Measurements from ENCODE around the gene GOLGA1.
A peak's percentile ranks its signal among the peaks of the same experiment; 100 is the strongest.
"Not testable (repeated sequence)": the region's sequence is repeated elsewhere in the genome, so short reads cannot be mapped to it uniquely, and the experiment has no call there.

GOLGA1 gene

GRCh38 chr9:124855944-124856765 is 84.7 kb downstream of the GOLGA1 start:
- DNase-seq: peak; percentile 47

- DNase-seq: no peak
Measured at GRCh38 chr9:124855566-124855943, 85.3 kb downstream of the GOLGA1 start.

DNA sequence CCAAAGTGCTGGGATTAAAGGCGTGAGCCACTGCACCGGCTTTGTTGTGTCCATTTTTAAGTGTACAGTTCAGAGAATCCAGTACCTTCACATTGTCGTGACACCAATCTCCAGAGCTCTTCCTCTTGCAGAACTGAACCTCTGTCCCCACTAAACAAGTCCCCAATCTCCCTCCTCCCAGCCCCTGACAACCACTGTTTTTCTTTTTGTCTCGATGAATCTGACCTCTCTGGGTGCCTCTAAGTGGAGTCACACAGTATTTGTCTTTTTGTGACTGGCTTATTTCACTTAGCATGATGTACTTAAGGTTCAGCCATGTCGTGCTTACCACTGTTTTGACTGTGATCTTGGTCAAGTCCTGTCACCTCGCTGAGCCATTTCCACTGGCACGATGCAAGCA is 86.1 kb downstream of the GOLGA1 start:
- DNase-seq: no peak

GRCh38 chr9:124854161-124854560 is 86.7 kb downstream of the GOLGA1 start:
- no peak for DNase-seq

- DNase-seq: no peak
Measured at GRCh38 chr9:124853605-124854143, 87.2 kb downstream of the GOLGA1 start.

DNA sequence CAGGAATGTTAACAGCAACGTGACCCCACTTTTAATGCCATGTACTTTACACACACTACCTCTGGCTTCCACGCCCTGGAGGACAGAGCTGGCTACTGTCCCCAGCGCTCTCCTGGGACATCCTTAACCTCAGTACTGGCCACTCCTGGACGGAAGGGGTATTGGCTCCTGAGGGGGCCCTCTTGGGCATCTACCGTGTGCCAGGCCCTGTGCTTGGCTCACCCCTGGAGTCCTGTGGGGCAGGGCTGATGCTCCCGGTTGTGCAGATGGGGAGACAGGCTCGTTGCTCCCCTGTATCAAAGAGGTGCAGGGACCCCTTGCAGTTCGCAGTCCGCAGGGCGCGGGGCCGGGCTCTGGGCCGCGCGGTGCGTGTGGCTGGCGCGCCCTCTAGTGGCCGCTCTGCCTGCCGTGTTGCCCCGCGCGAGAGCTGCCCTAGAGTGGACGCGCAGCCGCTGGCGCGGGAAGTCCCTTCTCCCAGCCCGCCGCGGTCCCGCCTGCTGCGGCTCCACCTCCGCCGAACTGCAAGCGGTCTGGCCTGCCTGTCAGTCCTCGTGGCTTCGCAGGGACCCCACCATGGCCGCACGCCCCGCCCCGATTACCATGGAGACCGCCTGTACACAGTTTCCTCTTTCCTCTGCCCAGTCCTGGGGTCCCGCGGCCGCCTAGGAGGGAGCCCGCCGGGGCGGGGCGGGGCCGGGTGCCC is 87.9 kb downstream of the GOLGA1 start, which contains the start of gene WDR38:
Gene WDR38 (plus strand): TSS at position 632 of the 703 bp plus-strand sequence. CDS start 72 bp downstream, outside the sequence.
- peak; percentile 84 for DNase-seq

DNA sequence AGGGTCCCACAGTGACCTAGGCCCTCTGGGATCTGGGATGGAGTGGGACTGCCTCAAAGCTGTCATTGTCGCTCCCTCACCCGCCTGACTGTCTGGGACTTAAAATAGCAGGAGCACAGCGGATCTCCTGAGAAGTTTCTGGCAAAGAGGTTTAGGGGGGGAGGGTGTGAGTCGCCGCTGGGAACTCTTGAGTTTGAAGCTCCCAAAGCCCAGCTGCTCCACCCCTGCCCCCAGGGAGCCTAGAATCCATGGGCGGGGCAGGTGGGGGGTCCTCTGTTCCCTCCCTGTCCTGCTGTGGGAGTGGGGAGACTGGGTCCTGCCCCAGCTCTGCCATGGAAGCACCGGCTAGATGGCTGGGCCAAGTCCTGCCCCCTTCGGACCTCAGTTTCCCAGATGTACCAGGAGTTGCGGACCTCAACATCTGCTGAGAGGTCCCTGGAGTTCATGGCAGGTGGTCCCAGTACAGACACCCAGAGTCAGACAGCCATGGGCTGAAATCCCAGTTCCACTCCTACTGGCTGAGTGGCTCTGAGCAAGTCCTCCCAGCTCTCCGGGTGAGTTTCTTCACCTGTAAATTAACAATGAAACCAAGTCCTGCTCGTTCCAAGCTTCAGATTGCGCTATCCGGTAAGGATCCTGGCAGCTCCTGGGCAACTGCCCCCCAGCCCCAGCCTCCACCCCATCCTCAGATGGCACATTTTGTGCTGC is 88.6 kb downstream of the GOLGA1 start:
- no peak for DNase-seq

- no peak for DNase-seq
Measured at GRCh38 chr9:124849801-124850200, 91.1 kb downstream of the GOLGA1 start.

DNA sequence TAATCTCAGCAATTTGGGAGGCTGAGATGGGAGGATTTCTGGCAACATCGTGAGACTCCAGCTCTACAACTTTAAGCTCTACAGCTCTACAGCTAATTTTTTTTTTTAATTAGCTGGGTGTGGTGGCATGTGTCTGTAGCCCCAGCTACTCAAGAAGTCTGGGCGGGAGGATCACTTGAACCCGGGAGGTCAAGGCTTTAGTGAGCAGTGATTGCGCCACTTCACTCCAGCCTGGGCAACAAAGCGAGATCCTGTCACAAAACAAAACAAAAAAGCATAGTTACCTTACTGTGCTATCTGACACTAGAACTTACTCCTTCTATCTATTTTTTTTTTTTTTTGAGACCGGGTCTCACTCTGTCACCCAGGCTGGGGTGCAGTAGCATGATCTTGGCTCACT is 93.9 kb downstream of the GOLGA1 start:
- no peak for DNase-seq

GRCh38 chr9:124846467-124846866 is 94.4 kb downstream of the GOLGA1 start:
- DNase-seq: not testable (repeated sequence)

DNA sequence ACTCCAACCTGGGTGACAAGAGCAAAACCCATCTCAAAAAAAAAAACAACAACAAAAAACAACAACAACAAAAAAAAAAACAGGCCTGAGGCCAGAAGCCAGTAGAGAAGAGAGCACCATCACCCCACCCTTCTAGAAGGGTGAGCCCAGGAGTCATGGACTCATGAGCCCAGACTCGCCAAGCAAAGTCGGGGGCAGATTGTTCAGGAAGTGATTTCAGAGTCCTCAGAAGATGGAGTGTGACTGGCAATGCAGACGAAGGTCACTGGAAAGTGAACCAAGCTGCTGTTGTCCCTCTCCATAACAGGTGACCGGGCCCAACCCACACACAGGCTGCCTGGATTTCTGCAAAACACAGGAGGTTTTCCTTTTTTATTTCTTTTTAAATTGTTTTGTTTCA is 96.6 kb downstream of the GOLGA1 start:
- no peak for DNase-seq

DNA sequence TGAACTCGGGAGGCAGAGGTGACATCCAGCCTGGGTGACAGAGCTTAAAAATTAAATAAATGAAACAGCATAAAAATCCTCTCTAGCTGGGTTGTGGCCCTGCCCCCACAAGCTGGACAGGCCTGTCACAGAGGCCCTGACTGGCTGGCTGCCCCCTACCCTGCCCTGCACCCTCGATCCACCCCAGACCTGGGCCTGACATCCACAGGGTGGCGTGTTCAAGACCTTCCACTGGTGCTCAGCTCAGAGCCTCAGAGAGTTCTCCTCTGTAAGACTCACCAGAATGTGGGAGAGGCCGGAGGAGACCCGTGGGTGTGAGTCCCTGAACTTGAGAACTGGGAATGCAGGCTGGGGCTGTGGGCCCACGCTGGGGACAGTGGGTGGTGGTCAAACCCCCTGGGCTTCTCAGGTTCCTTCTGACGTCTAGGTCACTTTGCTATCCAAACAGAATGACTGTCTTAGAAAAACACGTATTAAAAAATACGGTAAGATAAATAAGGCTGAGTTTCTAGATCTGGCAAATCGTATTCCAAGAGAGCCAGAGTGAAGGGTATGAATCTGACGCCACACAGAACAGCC is 97.3 kb downstream of the GOLGA1 start:
- no peak for DNase-seq

DNA sequence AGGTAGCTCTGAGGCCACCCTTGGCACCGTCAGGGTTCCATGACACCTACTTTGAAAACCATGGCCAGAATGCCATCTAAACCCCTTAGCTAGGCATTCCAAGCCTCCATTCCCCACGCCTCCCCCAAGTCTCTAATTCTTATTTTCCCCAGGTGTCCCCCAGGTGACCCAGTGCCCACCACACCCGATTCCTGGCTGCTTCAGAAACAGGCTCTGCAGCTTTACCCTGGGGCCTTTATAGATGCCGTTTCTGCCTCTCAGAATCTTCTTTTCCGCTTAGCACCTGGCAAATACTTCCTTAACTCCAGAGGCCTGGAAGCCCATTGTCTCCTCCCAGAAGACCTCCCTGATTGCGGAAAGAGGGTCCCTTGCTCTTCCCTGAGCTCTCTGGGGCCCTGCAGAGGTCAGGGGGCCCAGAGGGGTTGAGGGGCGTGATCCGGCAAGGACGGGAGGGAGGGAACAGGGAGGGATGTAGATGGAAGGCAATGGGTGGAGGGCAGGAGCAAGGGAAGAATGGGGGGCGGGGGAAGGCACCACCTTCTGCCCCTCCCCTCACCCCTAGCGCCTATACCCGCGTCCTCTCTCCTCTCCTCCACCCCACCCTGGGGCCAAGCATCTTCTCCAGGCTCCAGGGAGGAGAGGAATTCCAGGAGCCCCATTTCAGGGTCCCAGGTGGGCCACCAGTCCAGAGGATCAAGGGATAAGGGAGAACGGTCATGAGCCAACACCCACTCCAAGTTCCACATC is 99.6 kb downstream of the GOLGA1 start:
- no peak for DNase-seq

- no peak for DNase-seq
Measured at GRCh38 chr9:124840300-124840833, 100.5 kb downstream of the GOLGA1 start.

GRCh38 chr9:124839612-124840299 is 101.1 kb downstream of the GOLGA1 start:
- DNase-seq: no peak

DNA sequence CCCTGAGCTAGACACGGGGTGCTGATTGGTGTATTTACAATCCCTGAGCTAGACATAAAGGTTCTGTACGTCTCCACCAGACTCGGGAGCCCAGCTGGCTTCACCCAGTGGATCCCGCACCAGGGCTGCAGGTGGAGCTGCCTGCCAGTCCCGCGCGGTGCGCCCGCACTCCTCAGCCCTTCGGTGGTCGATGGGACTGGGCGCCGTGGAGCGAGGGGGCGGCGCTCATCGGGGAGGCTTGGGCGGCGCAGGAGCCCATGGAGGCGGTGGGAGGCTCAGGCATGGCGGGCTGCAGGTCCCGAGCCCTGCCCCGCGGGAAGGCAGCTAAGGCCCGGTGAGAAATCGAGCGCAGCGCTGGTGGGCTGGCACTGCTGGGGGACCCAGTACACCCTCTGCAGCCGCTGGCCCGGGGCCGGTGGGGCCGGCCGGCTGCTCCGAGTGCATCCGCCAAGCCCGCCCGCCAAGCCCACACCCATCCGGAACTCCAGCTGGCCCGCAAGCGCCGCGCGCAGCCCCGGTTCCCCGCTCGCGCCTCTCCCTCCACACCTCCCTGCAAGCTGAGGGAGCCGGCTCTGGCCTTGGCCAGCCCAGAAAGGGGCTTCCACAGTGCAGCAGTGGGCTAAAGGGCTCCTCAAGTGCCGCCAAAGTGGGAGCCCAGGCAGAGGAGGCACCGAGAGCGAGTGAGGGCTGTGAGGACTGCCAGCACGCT is 102.2 kb downstream of the GOLGA1 start:
- DNase-seq: not testable (repeated sequence)

DNA sequence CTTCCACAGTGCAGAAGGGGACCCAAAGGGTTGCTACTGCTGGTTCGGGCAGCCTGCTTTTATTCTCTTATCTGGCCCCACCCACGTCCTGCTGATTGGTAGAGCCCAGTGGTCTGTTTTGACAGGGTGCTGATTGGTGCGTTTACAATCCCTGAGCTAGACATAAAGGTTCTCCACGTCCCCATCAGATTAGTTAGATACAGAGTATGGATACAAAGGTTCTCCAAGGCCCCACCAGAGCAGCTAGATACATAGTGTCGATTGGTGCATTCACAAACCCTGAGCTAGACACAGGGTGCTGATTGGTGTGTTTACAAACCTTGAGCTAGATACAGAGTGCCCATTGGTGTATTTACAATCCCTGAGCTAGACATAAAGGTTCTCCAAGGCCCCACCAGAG is 102.8 kb downstream of the GOLGA1 start:
- not testable (repeated sequence) for DNase-seq

GRCh38 chr9:124835026-124835557 is 105.8 kb downstream of the GOLGA1 start:
- no peak for DNase-seq

DNA sequence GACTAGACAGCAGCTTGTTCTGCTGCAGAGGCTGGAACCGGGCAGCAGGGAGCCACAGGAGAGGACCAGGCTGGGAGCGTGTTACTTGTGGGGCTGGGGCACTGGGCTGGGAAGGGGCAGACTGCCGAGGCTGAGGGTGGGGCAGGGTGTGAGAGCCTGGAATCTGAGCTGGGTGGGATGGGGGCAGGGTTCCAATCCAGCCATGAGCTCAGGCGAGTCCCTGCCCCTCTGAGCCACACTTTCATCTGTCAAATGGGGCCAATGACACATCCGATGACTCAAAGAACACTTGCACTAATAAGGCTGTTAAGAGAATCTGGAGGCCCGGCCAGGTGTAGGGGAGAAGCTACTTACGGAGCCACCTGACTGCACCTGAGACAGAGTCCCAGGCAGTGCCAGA is 106.3 kb downstream of the GOLGA1 start:
- DNase-seq: no peak

DNA sequence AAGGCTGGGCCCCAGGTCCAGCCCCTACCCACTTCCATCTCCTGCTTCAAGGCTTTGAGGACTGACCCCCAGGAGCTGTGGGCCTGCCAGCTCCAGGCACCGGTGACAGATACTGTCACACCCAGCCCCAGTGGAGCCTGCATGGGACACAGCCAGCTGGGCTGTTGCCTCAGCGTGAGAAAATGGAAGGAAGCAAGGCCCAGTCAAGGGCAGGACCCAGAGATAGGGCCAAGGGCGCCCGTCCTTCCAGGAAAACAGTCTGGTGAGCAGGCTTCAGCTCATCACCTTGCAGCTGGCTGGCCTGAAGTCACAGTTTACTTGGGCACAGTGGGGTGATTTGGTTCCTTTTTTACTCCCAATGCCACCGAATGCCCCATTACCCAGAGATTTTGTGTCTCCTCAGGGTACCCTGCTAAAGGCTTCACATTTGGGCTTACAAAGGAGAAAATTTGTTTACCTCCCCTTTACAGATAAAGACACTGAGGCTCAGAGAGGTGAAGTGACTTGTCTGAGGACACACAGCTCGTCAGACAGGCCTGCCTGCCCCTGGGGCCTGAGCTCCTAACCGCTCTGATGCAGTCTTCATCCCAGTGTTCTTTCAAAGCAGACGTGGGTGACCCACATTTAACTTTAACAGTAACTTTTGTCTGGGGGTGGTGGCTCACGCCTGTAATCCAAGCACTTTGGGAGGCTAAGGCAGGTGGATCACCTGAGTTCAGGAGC is 109.1 kb downstream of the GOLGA1 start:
- no peak for DNase-seq
